ENCODE data around the gene S100A13. TPM values are rescaled to one million over a fixed set of nuclear protein-coding genes. Genes with fewer than 3 reads are reported as not detected.
"Not testable (repeated sequence)": the region's sequence is repeated elsewhere in the genome, so short reads cannot be mapped to it uniquely, and the experiment has no call there.

S100A13 gene
- total RNA-seq, 1 donor from 2014 or later: 33.7 TPM

GRCh38 chr1:153669606-153670005, 42.3 kb upstream of the S100A13 start:
- peaks cover 2% of the 10 kb centered on the region for H3K27me3 Mint-ChIP-seq (ENCODE audit: low read depth)
- no peak for DNase-seq (ENCODE audit: low read depth, low spot score)
- peaks cover 23% of the 10 kb centered on the region for H3K36me3 Mint-ChIP-seq (ENCODE audit: low read depth)
- H3K27ac Mint-ChIP-seq (ENCODE audit: unreplicated experiment): no peak overlapping the region
- no peaks in the 10 kb centered on the region for H3K9me3 Mint-ChIP-seq
- H3K4me3 Mint-ChIP-seq: no peak overlapping the region
- H3K4me1 Mint-ChIP-seq: peaks cover 24% of the 10 kb centered on the region
- no peak for TF ChIP-seq CTCF (conservative IDR thresholded peaks at IDR 0.05)

GRCh38 chr1:153668672-153669071, 41.4 kb upstream of the S100A13 start:
- Mint-ChIP-seq H3K36me3 (ENCODE audit: low read depth) (peaks cover 26% of the 10 kb centered on the region), H3K4me1 (peaks cover 24% of the 10 kb centered on the region), H3K4me3 (peak overlapping the region; percentile 87)
- not testable (repeated sequence) for DNase-seq (ENCODE audit: low read depth, low spot score); H3K27ac Mint-ChIP-seq (ENCODE audit: unreplicated experiment); H3K9me3 Mint-ChIP-seq; H3K27me3 Mint-ChIP-seq (ENCODE audit: low read depth)

- DNase-seq (ENCODE audit: low read depth, low spot score): no peak
- Mint-ChIP-seq H3K9me3 (no peaks in the 10 kb centered on the region), H3K27ac (ENCODE audit: unreplicated experiment) (no peak overlapping the region), H3K4me1 (peaks cover 24% of the 10 kb centered on the region), H3K36me3 (ENCODE audit: low read depth) (peaks cover 27% of the 10 kb centered on the region), H3K4me3 (peak overlapping the region; percentile 87), H3K27me3 (ENCODE audit: low read depth) (no peaks in the 10 kb centered on the region)
- TF ChIP-seq CTCF (conservative IDR thresholded peaks at IDR 0.05): no peak
Observed at GRCh38 chr1:153667439-153667838, 40.1 kb upstream of the S100A13 start.

- Mint-ChIP-seq H3K4me3 (no peak overlapping the region), H3K4me1 (peaks cover 24% of the 10 kb centered on the region), H3K27me3 (ENCODE audit: low read depth) (no peaks in the 10 kb centered on the region), H3K27ac (ENCODE audit: unreplicated experiment) (no peak overlapping the region), H3K9me3 (no peaks in the 10 kb centered on the region), H3K36me3 (ENCODE audit: low read depth) (peaks cover 20% of the 10 kb centered on the region)
- DNase-seq (ENCODE audit: low read depth, low spot score): no peak
- no peak for TF ChIP-seq CTCF (conservative IDR thresholded peaks at IDR 0.05)
Observed at GRCh38 chr1:153663211-153663610, 35.9 kb upstream of the S100A13 start.

GRCh38 chr1:153662269-153662668, 35.0 kb upstream of the S100A13 start:
- Mint-ChIP-seq H3K27me3 (ENCODE audit: low read depth) (no peaks in the 10 kb centered on the region), H3K36me3 (ENCODE audit: low read depth) (peaks cover 14% of the 10 kb centered on the region)

More at GRCh38 chr1:153662269-153662668, 35.0 kb upstream of the S100A13 start:
- Mint-ChIP-seq H3K4me1 (peaks cover 17% of the 10 kb centered on the region), H3K4me3 (peak overlapping the region; percentile 8), H3K9me3 (no peaks in the 10 kb centered on the region), H3K27ac (ENCODE audit: unreplicated experiment) (no peak overlapping the region)
- no peak for TF ChIP-seq CTCF (conservative IDR thresholded peaks at IDR 0.05)
- DNase-seq (ENCODE audit: low read depth, low spot score): no peak

Data from neural crest cell (in vitro differentiated cells).